H1 (cell line): ENCODE measurements around the gene VRK2. TPM values are rescaled to one million over a fixed set of nuclear protein-coding genes. Genes with fewer than 3 reads are reported as not detected.

Source experiments
- CTCF ChIA-PET: fragments of 300-600 bp; sonication (Branson Sonifier 250); formaldehyde crosslinking; loops from one replicate; lab custom pipeline; 2021; ENCODE audit not compliant: partially characterized antibody; lab: Charles Lee
- POLR2A ChIA-PET: fragments of 300-600 bp; sonication (Branson Sonifier 250); formaldehyde crosslinking; loops from one replicate; lab custom pipeline; 2021; ENCODE audit warnings: inconsistent platforms; ENCODE audit not compliant: partially characterized antibody; lab: Charles Lee
- DNase-seq, 2 experiments: peaks; one replicate each; pipeline versions ENCODE4 v3.0.0 to v3.0.0-alpha.2; 2010 to 2022; ENCODE audit warnings: low spot score in 2 of 2, low read depth in 1 of 2, mixed read lengths in 1 of 2
- FAIRE-seq: peaks from 2 replicates; lab custom pipeline; 2011; peaks lifted over from hg19 to GRCh38; lab: Jason Lieb, UNC
- H2AFZ ChIP-seq: 2 replicates; pipeline ENCODE4 v1.8.1; 2012; ENCODE audit warnings: low read length, inconsistent platforms
- H2AK5ac ChIP-seq: 2 replicates; pipeline ENCODE4 v1.6.1; 2013; ENCODE audit warnings: low read depth, low read length
- H2BK120ac ChIP-seq: replicated peaks from 2 replicates; pipeline ENCODE3; 2013; ENCODE audit warnings: low read depth, low read length, inconsistent platforms
- H2BK12ac ChIP-seq: 2 replicates; pipeline ENCODE4 v1.6.1; 2013; ENCODE audit warnings: low read depth, low read length
- H2BK15ac ChIP-seq: 2 replicates; pipeline ENCODE4 v1.6.1; 2013; ENCODE audit warnings: low read length
- H2BK20ac ChIP-seq: 2 replicates; pipeline ENCODE4 v1.6.1; 2013; ENCODE audit warnings: low read length
- H2BK5ac ChIP-seq: 2 replicates; pipeline ENCODE4 v1.6.1; 2013; ENCODE audit warnings: low read depth, low read length
- H3K14ac ChIP-seq: 2 replicates; pipeline ENCODE4 v1.6.1; 2013; ENCODE audit warnings: inconsistent platforms; ENCODE audit not compliant: insufficient read length
- H3K18ac ChIP-seq: 2 replicates; pipeline ENCODE4 v1.6.1; 2013; ENCODE audit warnings: low read length; ENCODE audit errors: extremely low read depth
- H3K23ac ChIP-seq: 2 replicates; pipeline ENCODE4 v1.6.1; 2013; ENCODE audit warnings: inconsistent platforms; ENCODE audit not compliant: insufficient read length
- H3K23me2 ChIP-seq: 2 replicates; pipeline ENCODE4 v1.6.1; 2013; ENCODE audit warnings: low read depth, low read length
- H3K27ac ChIP-seq: 2 replicates; pipeline ENCODE4 v1.6.1; 2011; ENCODE audit warnings: low read depth, low read length, inconsistent platforms
- H3K27me3 ChIP-seq, 4 experiments: replicated peaks in 1 of 4; 1 replicate in 1 of 4; 2 replicates in 3 of 4; pipeline versions ENCODE4 v1.6.1 to v1.8.1; 2011 to 2013; ENCODE audit warnings: low read length in 3 of 4, mild to moderate bottlenecking in 3 of 4, inconsistent platforms in 2 of 4, mixed read lengths in 2 of 4, moderate library complexity in 1 of 4; ENCODE audit not compliant: control insufficient read depth in 3 of 4, insufficient read depth in 3 of 4; ENCODE audit errors: extremely low read depth in 1 of 4
- H3K36me3 ChIP-seq, 4 experiments: 2 replicates each; pipeline versions ENCODE4 v1.6.1 to v1.8.1; 2011 to 2013; ENCODE audit warnings: mild to moderate bottlenecking in 4 of 4, low read length in 3 of 4, moderate library complexity in 2 of 4, control low read depth in 1 of 4, inconsistent platforms in 1 of 4; ENCODE audit not compliant: insufficient read depth in 4 of 4, control insufficient read depth in 2 of 4
- H3K4ac ChIP-seq: replicated peaks from 2 replicates; pipeline ENCODE3; 2013; ENCODE audit warnings: low read length, low read depth, mixed read lengths, inconsistent platforms; ENCODE audit not compliant: insufficient read length
- H3K4me1 ChIP-seq, 4 experiments: replicated peaks in 1 of 4; 1 replicate in 1 of 4; 2 replicates in 3 of 4; pipeline versions ENCODE4 v1.6.1 to v1.8.1; 2011 to 2013; ENCODE audit warnings: low read length in 3 of 4, inconsistent platforms in 2 of 4, mixed read lengths in 1 of 4; ENCODE audit not compliant: insufficient read depth in 4 of 4, control insufficient read depth in 3 of 4
- H3K4me2 ChIP-seq, 2 experiments: 2 replicates each; pipeline versions ENCODE4 v1.6.1 to v1.8.1; 2011 to 2013; ENCODE audit warnings: low read depth in 2 of 2, low read length in 2 of 2, control low read depth in 1 of 2, inconsistent platforms in 1 of 2, mild to moderate bottlenecking in 1 of 2; ENCODE audit not compliant: insufficient read depth in 1 of 2
- H3K4me3 ChIP-seq, 4 experiments: fragments of 200-600, 300-600 bp in 1 of 4; sonication (generic), shearing (Covaris generic), sonication (Bioruptor Twin) in 1 of 4; 2 replicates each; pipeline versions ENCODE4 v1.5.1 to v1.8.1; 2011 to 2016; ENCODE audit warnings: low read length in 4 of 4, low read depth in 3 of 4, control low read depth in 2 of 4, inconsistent platforms in 2 of 4, mild to moderate bottlenecking in 2 of 4, mixed read lengths in 1 of 4, moderate library complexity in 1 of 4; ENCODE audit not compliant: insufficient read depth in 2 of 4; ENCODE audit errors: extremely low read depth in 1 of 4
- H3K56ac ChIP-seq: replicated peaks from 2 replicates; pipeline ENCODE3; 2013; ENCODE audit warnings: low read depth, mild to moderate bottlenecking, mixed read lengths, low read length, inconsistent platforms; ENCODE audit not compliant: insufficient read length
- H3K79me1 ChIP-seq: 2 replicates; pipeline ENCODE4 v1.6.1; 2013; ENCODE audit warnings: low read depth, low read length, control low read depth
- H3K79me2 ChIP-seq, 2 experiments: 2 replicates each; pipeline versions ENCODE4 v1.6.1 to v1.8.1; 2012 to 2013; ENCODE audit warnings: low read length in 2 of 2, mild to moderate bottlenecking in 2 of 2, inconsistent platforms in 1 of 2; ENCODE audit not compliant: insufficient read depth in 2 of 2, control insufficient read depth in 1 of 2
- H3K9ac ChIP-seq, 4 experiments: replicated peaks in 1 of 4; 1 replicate in 1 of 4; 2 replicates in 3 of 4; pipeline versions ENCODE4 v1.6.1 to v1.8.1; 2011 to 2013; ENCODE audit warnings: low read depth in 3 of 4, low read length in 3 of 4, control low read depth in 2 of 4, mild to moderate bottlenecking in 2 of 4, moderate library complexity in 2 of 4, inconsistent platforms in 1 of 4; ENCODE audit errors: extremely low read depth in 1 of 4
- H3K9me3 ChIP-seq, 2 experiments: 2 replicates each; pipeline versions ENCODE4 v1.6.1 to v1.8.1; 2012 to 2013; ENCODE audit warnings: mild to moderate bottlenecking in 2 of 2, moderate library complexity in 2 of 2, control low read depth in 1 of 2, inconsistent platforms in 1 of 2, low read depth in 1 of 2, low read length in 1 of 2, mixed read lengths in 1 of 2; ENCODE audit not compliant: insufficient read depth in 2 of 2
- H4K20me1 ChIP-seq, 2 experiments: replicated peaks in 1 of 2; 2 replicates each; pipeline versions ENCODE3 to v1.8.1; 2011 to 2013; ENCODE audit warnings: inconsistent platforms in 2 of 2, low read length in 2 of 2, mild to moderate bottlenecking in 1 of 2; ENCODE audit not compliant: insufficient read depth in 2 of 2, control insufficient read depth in 1 of 2
- H4K5ac ChIP-seq: 2 replicates; pipeline ENCODE4 v1.6.1; 2013; ENCODE audit warnings: low read length, low read depth, mixed read lengths, inconsistent platforms; ENCODE audit not compliant: insufficient read length
- H4K8ac ChIP-seq: 2 replicates; pipeline ENCODE4 v1.8.0; 2013; ENCODE audit warnings: mild to moderate bottlenecking, moderate library complexity, low read length, inconsistent platforms; ENCODE audit not compliant: insufficient read depth; ENCODE audit errors: extremely low read depth
- H4K91ac ChIP-seq: replicated peaks from 2 replicates; pipeline ENCODE3; 2013; ENCODE audit warnings: low read length, mixed read lengths, inconsistent platforms; ENCODE audit not compliant: insufficient read length
- CBX8 ChIP-seq: fragments of 300-800, 300-1000 bp; sonication (generic); IDR thresholded peaks from 2 replicates; pipeline ENCODE4 v1.7.1; 2016; ENCODE audit warnings: low read depth, low read length, borderline replicate concordance
- POLR2A ChIP-seq, 2 experiments: IDR thresholded peaks; 1 replicate in 1 of 2; 2 replicates in 1 of 2; pipeline ENCODE4 v1.6.1; 2011; ENCODE audit warnings: low read depth in 2 of 2, low read length in 2 of 2, mild to moderate bottlenecking in 2 of 2; ENCODE audit errors: control extremely low read depth in 1 of 2
- RAD21 ChIP-seq, 2 experiments: IDR thresholded peaks in 1 of 2; conservative IDR thresholded peaks in 1 of 2; 2 replicates each; pipeline ENCODE4 v1.6.1; 2011; ENCODE audit warnings: low read depth in 2 of 2, low read length in 2 of 2, improper control_type of control experiment in 1 of 2, inconsistent platforms in 1 of 2, mild to moderate bottlenecking in 1 of 2, moderate library complexity in 1 of 2
- RBBP5 ChIP-seq: IDR thresholded peaks from 2 replicates; pipeline ENCODE4 v1.7.1; 2012; ENCODE audit warnings: low read depth, mild to moderate bottlenecking, inconsistent platforms, low read length, moderate library complexity, borderline replicate concordance
- RFX5 ChIP-seq: IDR thresholded peaks from 2 replicates; pipeline ENCODE4 v1.6.1; 2011; ENCODE audit warnings: low read depth, low read length, improper control_type of control experiment, borderline replicate concordance
- RXRA ChIP-seq: IDR thresholded peaks from 2 replicates; pipeline ENCODE4 v1.6.1; 2011; ENCODE audit warnings: low read depth, mild to moderate bottlenecking, low read length, moderate library complexity; ENCODE audit not compliant: insufficient read depth
- SP2 ChIP-seq: IDR thresholded peaks from 2 replicates; pipeline ENCODE4 v1.6.1; 2012; ENCODE audit warnings: mild to moderate bottlenecking, low read length, inconsistent platforms
- SP4 ChIP-seq: IDR thresholded peaks from 2 replicates; pipeline ENCODE4 v1.6.1; 2012; ENCODE audit warnings: low read length, inconsistent platforms
- SRF ChIP-seq: IDR thresholded peaks from 2 replicates; pipeline ENCODE4 v1.6.1; 2011; ENCODE audit warnings: mild to moderate bottlenecking, low read depth, low read length, moderate library complexity
- WGBS, 2 experiments: shearing (Covaris generic) in 1 of 2; methylation state at CpG; one replicate each; pipeline versions ENCODE4 v1.1.6 to v1.1.7; 2013 to 2015; ENCODE audit warnings: low lambda C conversion rate in 2 of 2, mixed read lengths in 2 of 2, inconsistent platforms in 1 of 2, low coverage in 1 of 2, missing lambda C conversion rate in 1 of 2; ENCODE audit not compliant: insufficient replicate concordance in 2 of 2, insufficient coverage in 1 of 2, insufficient read length in 1 of 2; ENCODE audit errors: extremely low coverage in 1 of 2, missing lambda C conversion rate in 1 of 2; 5-methylcytosine and 5-hydroxymethylcytosine counted together
- polyA plus RNA-seq, 7 experiments: library from polyadenylated mRNA; depleted of rRNA in 3 of 7; stranded (reverse) in 5 of 7; unstranded in 2 of 7; fragments of >200 nt in 5 of 7; fragments of 200-250 nt in 2 of 7; gene quantifications; 1 replicate in 5 of 7; 2 replicates in 1 of 7; 4 replicates in 1 of 7; pipeline versions ENCODE4 v1.2.1 to v1.2.3, GENCODE V29; 2011 to 2013; ENCODE audit warnings: missing spikeins in 2 of 7, mixed read lengths in 2 of 7
- total RNA-seq: library from RNA; stranded (reverse); fragmentation: NEBNext Ultra II Directional; extraction: Animal tissue kit (Norgen Biotek cat#: 25700); gene quantifications from 2 replicates; pipeline ENCODE4 v1.2.1, GENCODE V29; 2021

Gene VRK2
- total and polyA plus RNA-seq, 2 of the 8 experiments (the other 6 are each of a cell fraction or from before 2014, with no cell fraction given): 7.6 to 27.8 TPM

- ChIA-PET CTCF (interaction anchor here (1.4 kb wide), 1 partner anchor 158 kb away, joined by 8 read pairs; no protein-coding TSS in a partner anchor), POLR2A (no interaction called here)
- no peak overlapping the region for H3K23ac ChIP-seq
- DNase-seq (no peak), FAIRE-seq (no peak)
- H3K18ac ChIP-seq: no peak overlapping the region
- no peak overlapping the region for H3K56ac ChIP-seq
- no peaks in the 10 kb centered on the region for H3K9me3 ChIP-seq
- no peak overlapping the region for H3K9ac ChIP-seq
- no peaks in the 10 kb centered on the region for H4K20me1 ChIP-seq
- no peaks in the 10 kb centered on the region for H3K27me3 ChIP-seq
- H2AFZ ChIP-seq: no peak overlapping the region
- no peak overlapping the region for H2AK5ac ChIP-seq
- no peak for TF ChIP-seq RBBP5
- no peak for TF ChIP-seq SP4
- TF ChIP-seq SRF: no peak
- no peak for TF ChIP-seq POLR2A (IDR thresholded peaks at IDR 0.05; ENCODE audit: control extremely low read depth in 1 of 2, low read depth in 2 of 2, low read length in 2 of 2)
- TF ChIP-seq CBX8: no peak
- TF ChIP-seq SP2: no peak
- no peak for TF ChIP-seq RFX5
- TF ChIP-seq RAD21 (IDR thresholded peaks at IDR 0.05 in 1 of 2, conservative IDR thresholded peaks at IDR 0.05 in 1 of 2; ENCODE audit: low read depth in 2 of 2, low read length in 2 of 2): no peak
- TF ChIP-seq RXRA: no peak
- no peaks in the 10 kb centered on the region; the same call in 1 of the 2 replicates for H3K79me1 ChIP-seq
- 0 out of 8 replicates have a peak, but pooled peaks cover 0 to 3% (median 0%) of the 10 kb centered on the region in 4 experiments for H3K36me3 ChIP-seq
- no peaks in the 10 kb centered on the region for H3K23me2 ChIP-seq
- H3K4me1 ChIP-seq: no peaks in the 10 kb centered on the region; a peak in 1 of 7 replicates
- no peaks in the 10 kb centered on the region for H3K79me2 ChIP-seq
- H3K4me3 ChIP-seq: no peak overlapping the region
- no peak overlapping the region for H4K8ac ChIP-seq
- no peak overlapping the region for H3K4me2 ChIP-seq
- no peak overlapping the region for H4K5ac ChIP-seq
- no peak overlapping the region for H2BK5ac ChIP-seq
- H3K27ac ChIP-seq: no peak overlapping the region
- H3K4ac ChIP-seq: no peak overlapping the region
- H4K91ac ChIP-seq: no peak overlapping the region
- H2BK12ac ChIP-seq: no peak overlapping the region
- H2BK15ac ChIP-seq: no peak overlapping the region
- WGBS, 2 experiments: 91% methylated on average over 2 of the region's 2 CpGs; no CpG with 5 or more reads in 1 of the 2 experiments
- H3K14ac ChIP-seq: no peak overlapping the region
- no peak overlapping the region for H2BK20ac ChIP-seq
- H2BK120ac ChIP-seq: no peak overlapping the region
These were observed 17.0 kb downstream of the VRK2 start for GRCh38 chr2:58063641-58064040.
